ENCODE data around the gene ILDR1.

The ILDR1 gene

GRCh38 chr3:122011396-122011795, 10.7 kb downstream of the ILDR1 start:
- FAIRE-seq (no peak), DNase-seq (ENCODE audit: insufficient read length) (no peak)
- TF ChIP-seq POLR2A (IDR thresholded peaks at IDR 0.05; ENCODE audit: low read depth, low read length) = no peak
- TF ChIP-seq TAF1 (IDR thresholded peaks at IDR 0.05; ENCODE audit: borderline replicate concordance, low read depth, low read length) = no peak
- TF ChIP-seq POLR2AphosphoS5 (IDR thresholded peaks at IDR 0.05; ENCODE audit: low read depth, low read length) = no peak

DNA sequence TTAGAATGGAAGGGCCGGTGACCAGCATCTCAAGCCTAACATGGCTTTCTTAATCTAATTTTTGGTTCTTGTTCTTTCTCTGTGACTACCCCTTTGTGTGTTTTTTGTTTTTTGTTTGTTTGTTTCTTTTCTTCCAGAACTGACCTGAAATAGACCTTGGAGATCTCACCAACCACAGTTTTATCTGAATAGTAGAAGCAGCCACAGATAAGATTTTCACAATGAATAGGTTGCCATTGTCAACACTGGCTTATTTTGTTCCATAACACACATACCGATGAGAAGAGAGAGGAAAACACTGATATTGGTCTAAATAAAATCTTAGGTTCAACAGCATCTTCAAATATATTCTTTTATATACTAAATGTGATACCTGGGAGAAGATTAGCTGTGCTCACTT, 11.5 kb downstream of the ILDR1 start:
- FAIRE-seq (no peak), DNase-seq (ENCODE audit: insufficient read length) (no peak)
- TF ChIP-seq POLR2AphosphoS5 (IDR thresholded peaks at IDR 0.05; ENCODE audit: low read depth, low read length) = no peak
- TF ChIP-seq TAF1 (IDR thresholded peaks at IDR 0.05; ENCODE audit: borderline replicate concordance, low read depth, low read length) = no peak
- TF ChIP-seq POLR2A (IDR thresholded peaks at IDR 0.05; ENCODE audit: low read depth, low read length) = no peak

- FAIRE-seq (no peak), DNase-seq (ENCODE audit: insufficient read length) (no peak)
- no peak for TF ChIP-seq POLR2A (IDR thresholded peaks at IDR 0.05; ENCODE audit: low read depth, low read length)
- TF ChIP-seq TAF1 (IDR thresholded peaks at IDR 0.05; ENCODE audit: borderline replicate concordance, low read depth, low read length) = no peak
- TF ChIP-seq POLR2AphosphoS5 (IDR thresholded peaks at IDR 0.05; ENCODE audit: low read depth, low read length) = no peak
These were observed 13.9 kb downstream of the ILDR1 start for GRCh38 chr3:122008166-122008565.

DNA sequence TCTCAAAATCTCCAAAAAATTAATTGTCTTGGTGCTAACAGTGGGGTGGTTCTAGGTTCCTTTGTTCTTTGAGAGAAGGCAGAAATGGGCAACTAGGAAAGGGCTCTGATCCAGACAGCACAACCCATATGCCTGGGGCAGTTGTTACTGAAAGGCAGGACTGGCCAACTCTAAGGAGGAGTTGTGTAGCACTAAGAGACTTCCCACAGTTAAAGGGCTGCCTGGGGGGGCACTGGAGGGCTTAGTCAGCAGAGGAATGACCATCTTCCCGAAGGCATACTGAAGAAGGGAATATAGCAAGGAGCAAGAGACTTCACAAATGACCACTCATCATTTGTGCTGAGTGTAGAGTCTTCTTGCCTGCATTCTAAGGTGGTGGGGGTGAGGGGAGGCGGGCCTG, 15.8 kb downstream of the ILDR1 start:
- TF ChIP-seq TAF1 (IDR thresholded peaks at IDR 0.05; ENCODE audit: borderline replicate concordance, low read depth, low read length) (no peak), POLR2AphosphoS5 (IDR thresholded peaks at IDR 0.05; ENCODE audit: low read depth, low read length) (no peak), POLR2A (IDR thresholded peaks at IDR 0.05; ENCODE audit: low read depth, low read length) (no peak)
- no peak for FAIRE-seq
- DNase-seq (ENCODE audit: insufficient read length) = no peak

DNA sequence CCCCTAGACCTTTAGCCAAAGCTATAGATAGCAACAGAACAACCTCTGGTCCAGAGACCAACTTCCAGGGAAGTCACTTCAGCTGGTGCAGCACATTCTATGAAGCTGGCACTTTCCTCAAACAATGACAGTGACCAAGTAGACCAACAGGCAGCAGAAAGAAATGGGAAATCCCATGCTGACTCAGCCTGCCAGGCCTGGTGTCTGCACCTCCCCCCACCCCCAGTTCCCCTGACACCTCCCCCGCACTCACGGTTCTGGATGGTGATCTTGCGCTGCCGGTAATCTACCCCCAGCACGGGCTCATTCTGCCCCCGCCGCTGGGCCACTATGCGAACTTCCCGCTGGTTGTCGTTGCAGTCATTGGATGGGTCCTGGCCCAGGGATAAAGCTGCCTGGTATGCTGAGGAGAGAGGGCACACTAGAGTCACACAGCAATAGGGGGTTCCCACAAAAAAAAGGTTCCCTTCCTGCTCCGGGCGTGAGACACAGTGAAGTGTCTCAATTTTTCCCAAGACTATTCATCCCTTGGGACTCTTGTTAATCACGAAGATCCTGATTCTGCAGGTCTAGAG, 17.0 kb downstream of the ILDR1 start:
- DNase-seq (ENCODE audit: insufficient read length) = no peak
- TF ChIP-seq POLR2A (IDR thresholded peaks at IDR 0.05; ENCODE audit: low read depth, low read length) = peak; percentile 48; the same call in 1 of the 2 replicates
- no peak for TF ChIP-seq TAF1 (IDR thresholded peaks at IDR 0.05; ENCODE audit: borderline replicate concordance, low read depth, low read length)
- no peak for TF ChIP-seq POLR2AphosphoS5 (IDR thresholded peaks at IDR 0.05; ENCODE audit: low read depth, low read length)
- FAIRE-seq = peak; percentile 82

DNA sequence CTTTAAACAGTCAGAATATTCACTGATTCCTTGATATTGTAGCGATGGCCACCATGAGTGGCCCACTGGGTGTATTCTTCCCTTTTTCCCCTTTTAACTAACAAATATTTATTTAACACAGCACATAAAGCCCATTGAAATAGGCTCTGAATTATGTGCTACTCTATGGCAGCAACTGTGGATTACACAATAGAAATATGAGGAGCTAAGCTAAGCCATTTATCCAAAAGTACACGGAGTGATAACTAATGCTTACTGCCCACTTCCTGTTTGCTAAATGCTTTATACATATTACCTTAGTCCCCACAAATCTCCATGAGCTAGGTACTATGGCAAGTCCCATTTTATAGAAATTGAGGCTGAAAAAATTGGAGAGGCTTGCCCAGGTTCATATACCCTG, 17.9 kb downstream of the ILDR1 start:
- DNase-seq (ENCODE audit: insufficient read length) (no peak), FAIRE-seq (peak; percentile 75)
- TF ChIP-seq TAF1 (IDR thresholded peaks at IDR 0.05; ENCODE audit: borderline replicate concordance, low read depth, low read length) (no peak), POLR2AphosphoS5 (IDR thresholded peaks at IDR 0.05; ENCODE audit: low read depth, low read length) (no peak), POLR2A (IDR thresholded peaks at IDR 0.05; ENCODE audit: low read depth, low read length) (no peak)

GRCh38 chr3:122003606-122004005, 18.4 kb downstream of the ILDR1 start:
- DNase-seq (ENCODE audit: insufficient read length) (no peak), FAIRE-seq (no peak)
- TF ChIP-seq TAF1 (IDR thresholded peaks at IDR 0.05; ENCODE audit: borderline replicate concordance, low read depth, low read length) = no peak
- no peak for TF ChIP-seq POLR2A (IDR thresholded peaks at IDR 0.05; ENCODE audit: low read depth, low read length)
- no peak for TF ChIP-seq POLR2AphosphoS5 (IDR thresholded peaks at IDR 0.05; ENCODE audit: low read depth, low read length)

DNA sequence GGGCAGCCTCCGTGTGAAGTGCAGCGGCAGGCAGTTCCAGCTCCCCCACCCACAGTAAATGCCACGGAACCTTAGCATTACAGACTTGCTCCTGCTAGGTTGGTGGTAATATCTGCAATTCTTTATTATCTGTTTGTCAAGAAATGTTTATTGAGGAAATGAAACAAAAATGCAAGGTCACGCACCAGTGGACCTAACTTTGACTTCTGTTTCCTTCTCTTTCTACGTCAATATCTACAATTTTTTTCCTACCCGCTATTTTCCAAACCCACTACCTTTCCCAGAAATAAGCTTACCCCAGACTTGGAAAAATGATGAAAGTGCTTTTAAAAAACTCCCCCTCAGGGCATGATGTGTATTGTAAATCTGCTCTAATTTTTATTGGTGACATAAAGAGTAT, 18.9 kb downstream of the ILDR1 start:
- TF ChIP-seq TAF1 (IDR thresholded peaks at IDR 0.05; ENCODE audit: borderline replicate concordance, low read depth, low read length) (no peak), POLR2AphosphoS5 (IDR thresholded peaks at IDR 0.05; ENCODE audit: low read depth, low read length) (no peak), POLR2A (IDR thresholded peaks at IDR 0.05; ENCODE audit: low read depth, low read length) (no peak)
- DNase-seq (ENCODE audit: insufficient read length) = no peak
- peak; percentile 84 for FAIRE-seq

DNA sequence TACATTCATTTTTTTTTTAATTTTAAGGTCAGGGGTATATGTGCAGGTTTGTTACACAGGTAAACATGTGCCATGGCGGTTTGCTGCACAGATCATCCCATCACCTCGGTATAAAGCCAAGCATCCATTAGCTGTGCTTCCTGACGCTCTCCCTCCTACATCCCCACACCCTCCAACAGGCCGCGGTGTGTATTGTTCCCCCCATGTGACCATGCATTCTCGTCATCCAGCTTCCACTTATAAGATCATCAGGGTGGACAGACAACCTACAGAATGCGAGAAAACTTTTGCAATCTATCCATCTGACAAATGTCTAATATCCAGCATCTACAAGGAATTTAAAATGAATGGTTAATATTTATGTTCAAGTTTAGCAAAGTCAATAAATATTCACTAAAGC, 19.4 kb downstream of the ILDR1 start:
- TF ChIP-seq POLR2AphosphoS5 (IDR thresholded peaks at IDR 0.05; ENCODE audit: low read depth, low read length) (no peak), POLR2A (IDR thresholded peaks at IDR 0.05; ENCODE audit: low read depth, low read length) (no peak), TAF1 (IDR thresholded peaks at IDR 0.05; ENCODE audit: borderline replicate concordance, low read depth, low read length) (no peak)
- no peak for DNase-seq (ENCODE audit: insufficient read length)
- no peak for FAIRE-seq

GRCh38 chr3:122001892-122002291, 20.2 kb downstream of the ILDR1 start:
- DNase-seq (ENCODE audit: insufficient read length) = no peak
- no peak for FAIRE-seq

DNA sequence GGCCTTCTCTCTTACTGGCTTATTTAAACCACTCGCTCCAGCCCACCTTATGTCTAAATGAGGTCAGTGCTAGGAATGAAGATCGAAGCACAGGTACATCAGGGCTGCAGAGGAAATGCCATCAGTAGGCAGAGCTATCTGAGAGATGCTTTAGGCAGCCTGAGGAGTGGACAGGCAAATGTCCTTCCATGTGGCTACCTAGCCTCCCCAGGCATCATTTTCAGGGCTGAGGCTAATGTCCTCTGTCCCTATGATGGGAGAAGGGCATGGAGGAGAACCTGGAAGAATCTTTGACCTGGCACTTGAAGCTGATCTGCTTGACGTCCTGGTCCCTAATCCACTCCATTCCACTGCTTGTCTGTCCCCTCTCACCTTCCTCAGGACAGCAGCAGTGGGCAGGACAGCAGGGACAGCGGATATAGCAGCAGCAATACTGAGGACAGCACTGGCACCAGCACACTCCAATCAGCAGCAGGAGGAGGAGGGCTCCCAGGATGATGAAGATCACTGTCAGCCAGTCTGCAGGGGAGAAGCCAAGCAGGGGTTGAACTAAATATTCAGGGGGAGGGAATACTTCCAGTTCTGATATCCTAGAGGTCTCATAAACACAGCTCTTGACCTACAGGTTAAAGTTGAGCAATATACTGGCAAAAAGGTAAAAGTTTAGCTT, 21.0 kb downstream of the ILDR1 start:
- no peak for FAIRE-seq
- DNase-seq (ENCODE audit: insufficient read length) = no peak
- no peak for TF ChIP-seq TAF1 (IDR thresholded peaks at IDR 0.05; ENCODE audit: borderline replicate concordance, low read depth, low read length)
- TF ChIP-seq POLR2AphosphoS5 (IDR thresholded peaks at IDR 0.05; ENCODE audit: low read depth, low read length) = no peak
- no peak for TF ChIP-seq POLR2A (IDR thresholded peaks at IDR 0.05; ENCODE audit: low read depth, low read length)

More at GRCh38 chr3:122001892-122002291, 20.2 kb downstream of the ILDR1 start:
- TF ChIP-seq POLR2A (IDR thresholded peaks at IDR 0.05; ENCODE audit: low read depth, low read length) (no peak), POLR2AphosphoS5 (IDR thresholded peaks at IDR 0.05; ENCODE audit: low read depth, low read length) (no peak), TAF1 (IDR thresholded peaks at IDR 0.05; ENCODE audit: borderline replicate concordance, low read depth, low read length) (no peak)

DNA sequence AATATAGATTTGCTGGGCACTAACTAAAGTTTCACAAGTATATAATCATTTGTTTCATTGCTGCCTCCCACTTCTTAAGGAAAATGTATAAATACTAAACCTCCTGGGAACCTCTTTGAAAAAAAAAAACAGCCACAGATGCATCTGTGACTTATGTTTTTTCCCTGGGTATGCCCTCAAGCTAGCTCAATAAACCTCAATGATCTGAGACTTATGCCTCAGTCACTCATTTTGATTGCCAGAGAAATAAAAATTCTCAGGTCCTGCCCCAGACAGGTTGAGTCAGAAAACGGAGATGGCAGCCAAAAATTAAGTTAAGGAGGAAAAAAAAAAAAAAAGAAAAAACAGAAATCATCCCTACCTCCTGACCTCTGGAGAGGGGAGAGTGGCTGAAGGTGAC, 22.1 kb downstream of the ILDR1 start:
- TF ChIP-seq TAF1 (IDR thresholded peaks at IDR 0.05; ENCODE audit: borderline replicate concordance, low read depth, low read length) (no peak), POLR2A (IDR thresholded peaks at IDR 0.05; ENCODE audit: low read depth, low read length) (no peak), POLR2AphosphoS5 (IDR thresholded peaks at IDR 0.05; ENCODE audit: low read depth, low read length) (no peak)
- FAIRE-seq = no peak
- DNase-seq (ENCODE audit: insufficient read length) = no peak
